Heart right ventricle (tissue), 16 donors: Measurements from ENCODE around the gene SPHK2. TPM values are rescaled to one million over a fixed set of nuclear protein-coding genes. Genes with fewer than 3 reads are reported as not detected.

Experiments used
- ATAC-seq, 8 donors: fragments of 200-7000 bp; cut with Tn5 transposase; one replicate each; pipeline ENCODE4 v1.9.1; 2020; ENCODE audit warnings: mild to moderate bottlenecking in 8 of 8, moderate library complexity in 8 of 8, moderate number of reproducible peaks in 1 of 8
- DNase-seq, 2 donors: peaks; one replicate each; pipeline ENCODE4 v3.0.0-alpha.2; 2020
- H3K27ac ChIP-seq, 10 donors: fragments of 200-600 bp; sonication (generic) in 2 of 10; one replicate each; pipeline versions ENCODE4 v1.5.0 to v1.8.0; 2020 to 2022; ENCODE audit warnings: mild to moderate bottlenecking in 3 of 10
- H3K27me3 ChIP-seq, 7 donors: fragments of 200-600 bp; one replicate each; pipeline ENCODE4 v1.8.0; 2021 to 2022; ENCODE audit warnings: mild to moderate bottlenecking in 2 of 7
- H3K36me3 ChIP-seq, 9 donors: fragments of 200-600 bp; sonication (generic) in 1 of 9; one replicate each; pipeline versions ENCODE4 v1.5.0 to v1.8.0; 2020 to 2022; ENCODE audit warnings: mild to moderate bottlenecking in 2 of 9
- H3K4me1 ChIP-seq, 9 donors: fragments of 200-600 bp; sonication (generic) in 1 of 9; one replicate each; pipeline versions ENCODE4 v1.5.0 to v1.8.0; 2020 to 2022; ENCODE audit warnings: mild to moderate bottlenecking in 4 of 9
- H3K4me3 ChIP-seq, 10 donors: fragments of 200-600 bp; sonication (generic) in 2 of 10; one replicate each; pipeline versions ENCODE4 v1.5.0 to v1.8.0; 2020 to 2022; ENCODE audit warnings: mild to moderate bottlenecking in 7 of 10, moderate library complexity in 2 of 10
- H3K9me3 ChIP-seq, 11 donors: fragments of 200-600 bp in 10 of 11; sonication (generic) in 2 of 11; one replicate each; pipeline versions ENCODE4 v1.5.0 to v1.8.0; 2013 to 2022; ENCODE audit warnings: mild to moderate bottlenecking in 2 of 11, control low read depth in 1 of 11, moderate library complexity in 1 of 11
- CTCF ChIP-seq, 9 donors: fragments of 200-600 bp; sonication (generic) in 2 of 9; IDR thresholded peaks; one replicate each; pipeline versions ENCODE4 v1.5.0 to v1.8.0; 2021 to 2022; ENCODE audit warnings: antibody characterized with exemption in 9 of 9, mild to moderate bottlenecking in 5 of 9, moderate library complexity in 1 of 9
- WGBS, 2 donors: extraction: QIAGEN DNeasy Blood & Tissue Kit; methylation state at CpG; one replicate each; pipeline ENCODE4 v1.1.7; 2013; ENCODE audit warnings: inconsistent platforms in 1 of 2; 5-methylcytosine and 5-hydroxymethylcytosine counted together
- intact Hi-C, 10 donors: fragments of 100-400 bp; cut with DNase I; formaldehyde crosslinking; loops; one replicate each; pipeline versions ENCODE4 v1.11.1 to v1.14.2; 2022
- polyA plus RNA-seq, 2 donors: library from polyadenylated mRNA; stranded (reverse); fragments of 200-250 nt; gene quantifications; one replicate each; pipeline ENCODE4 v1.2.3, GENCODE V29; 2013
- total RNA-seq, 10 donors: library from RNA; stranded (reverse); fragmentation: NEBNext Ultra II Directional in 3 of 10; extraction: Animal tissue kit (Norgen Biotek cat#: 25700) in 3 of 10; gene quantifications; one replicate each; pipeline versions ENCODE4 v1.2.1 to v1.2.4, GENCODE V29; 2021 to 2023
- donor health status: Arrhythmogenic right ventricular cardiomyopathy.
- donor health status: ischemic (EF 13 %, LVEDD 7.1; RV severe dilation, severe dysfunction).
- donor health status: healthy with polysubstance abuse.
- donor health status: DM: no; HTN: yes; CAD: no.
- donor health status: DM: no; HTN: no; CAD: no.
- donor health status: ischemic (EF 25% LVEDD 6.9; RV normal size, moderate dysfunction).
- donor health status: ischemic (EF 25% LVEDD 5.7; RV mildly dilated, moderate dysfunction).
- donor health status: healthy.
- donor health status: DM: yes; HTN: yes; CAD: no.
- donor health status: Ischemic cardiomyopathy.
- donor health status: ischemic (EF 35%, LVEDD 5.7; RV mildly dilated, moderate dysfunction).
- donor health status: nonischemic (EF 11% LVEDD 7.7; RV severe dilation, severe dysfunction).
- donor health status: DM: yes; HTN: yes; CAD: no.
- donor health status: PGD.
- donor health status: ischemic (EF 29% LVEDD 5.4; RV normal size, mild dysfunction).
- donor health status: nonischemic (EF 23%, LVEDD 6.1; RV moderate dilation, normal function).

Gene SPHK2
- total and polyA plus RNA-seq, 12 donors: 5.7 to 15.9 (median 8.2) TPM

- intact Hi-C loops: loop anchor here in 6 of 10 donors (10.0 kb wide), 5 partner anchors 93 to 323 kb away; partner anchors contain the start of genes FTL (in 2 of the 6), HSD17B14 (in 2 of the 6) and BAX (in 1 of the 6)
- Histone ChIP-seq H3K9me3 (no peaks in the 10 kb centered on the region), H3K27ac (no peak overlapping the region), H3K4me1 (peaks cover 3 to 39% (median 24%) of the 10 kb centered on the region in 9 donors), H3K27me3 (no peaks in the 10 kb centered on the region), H3K36me3 (no peaks in the 10 kb centered on the region), H3K4me3 (no peak overlapping the region)
- WGBS, 2 donors: 98% methylated on average over 2 of the region's 2 CpGs
- DNase-seq: no peak
- ATAC-seq: no peak
- no peak for TF ChIP-seq CTCF (IDR thresholded peaks at IDR 0.05)
Observed at GRCh38 chr19:48641850-48642249, 22.5 kb downstream of the SPHK2 start.

GRCh38 chr19:48642862-48643261 is 23.6 kb downstream of the SPHK2 start:
- no peak for ATAC-seq
- no peak overlapping the region for H3K4me3 ChIP-seq
- DNase-seq: no peak
- intact Hi-C loops: loop anchor here in 6 of 10 donors (10.0 kb wide), 5 partner anchors 92 to 322 kb away; partner anchors contain the start of genes FTL (in 2 of the 6), HSD17B14 (in 2 of the 6) and BAX (in 1 of the 6)
- peaks cover 3 to 42% (median 24%) of the 10 kb centered on the region in 9 donors for H3K4me1 ChIP-seq
- no peaks in the 10 kb centered on the region for H3K27me3 ChIP-seq
- H3K9me3 ChIP-seq: no peaks in the 10 kb centered on the region
- H3K27ac ChIP-seq: no peak overlapping the region
- 88 to 89% methylated on average over 5 of the region's 5 CpGs for WGBS, 2 donors
- TF ChIP-seq CTCF (IDR thresholded peaks at IDR 0.05): no peak
- H3K36me3 ChIP-seq: no peaks in the 10 kb centered on the region

GRCh38 chr19:48644355-48644754 is 25.0 kb downstream of the SPHK2 start:
- Histone ChIP-seq H3K4me1 (peaks cover 0 to 32% (median 16%) of the 10 kb centered on the region in 9 donors), H3K4me3 (peak overlapping the region in 4 of 10 donors; percentile 56 to 65 (median 60))
- WGBS, 2 donors: 75 to 77% methylated on average over 4 of the region's 4 CpGs

More at GRCh38 chr19:48644355-48644754, 25.0 kb downstream of the SPHK2 start:
- Histone ChIP-seq H3K36me3 (no peaks in the 10 kb centered on the region), H3K9me3 (no peaks in the 10 kb centered on the region), H3K27me3 (no peaks in the 10 kb centered on the region), H3K27ac (peak overlapping the region in 1 of 10 donors; percentile 88)
- intact Hi-C loops: loop anchor here in 6 of 10 donors (10.0 kb wide), 5 partner anchors 90 to 320 kb away; partner anchors contain the start of genes FTL (in 2 of the 6), HSD17B14 (in 2 of the 6) and BAX (in 1 of the 6)
- no peak for ATAC-seq
- DNase-seq: no peak
- no peak for TF ChIP-seq CTCF (IDR thresholded peaks at IDR 0.05)
